Stimulated activated naive CD4-positive, alpha-beta T cell (primary cell): ENCODE results near the gene TYRO3.
"Not testable (repeated sequence)": the region's sequence is repeated elsewhere in the genome, so short reads cannot be mapped to it uniquely, and the experiment has no call there.

Source experiments
- DNase-seq, 6 experiments: peaks; one replicate each; lab custom pipeline; 2025; lab: John Stamatoyannopoulos, UW

The TYRO3 gene

GRCh38 chr15:41554343-41554742 lies 4.7 kb upstream of the TYRO3 start:
- DNase-seq, result no peak

- DNase-seq, result no peak
These were observed 4.1 kb upstream of the TYRO3 start for GRCh38 chr15:41554915-41555314.

GRCh38 chr15:41556677-41557076 lies 2.3 kb upstream of the TYRO3 start:
- DNase-seq, result no peak

DNA sequence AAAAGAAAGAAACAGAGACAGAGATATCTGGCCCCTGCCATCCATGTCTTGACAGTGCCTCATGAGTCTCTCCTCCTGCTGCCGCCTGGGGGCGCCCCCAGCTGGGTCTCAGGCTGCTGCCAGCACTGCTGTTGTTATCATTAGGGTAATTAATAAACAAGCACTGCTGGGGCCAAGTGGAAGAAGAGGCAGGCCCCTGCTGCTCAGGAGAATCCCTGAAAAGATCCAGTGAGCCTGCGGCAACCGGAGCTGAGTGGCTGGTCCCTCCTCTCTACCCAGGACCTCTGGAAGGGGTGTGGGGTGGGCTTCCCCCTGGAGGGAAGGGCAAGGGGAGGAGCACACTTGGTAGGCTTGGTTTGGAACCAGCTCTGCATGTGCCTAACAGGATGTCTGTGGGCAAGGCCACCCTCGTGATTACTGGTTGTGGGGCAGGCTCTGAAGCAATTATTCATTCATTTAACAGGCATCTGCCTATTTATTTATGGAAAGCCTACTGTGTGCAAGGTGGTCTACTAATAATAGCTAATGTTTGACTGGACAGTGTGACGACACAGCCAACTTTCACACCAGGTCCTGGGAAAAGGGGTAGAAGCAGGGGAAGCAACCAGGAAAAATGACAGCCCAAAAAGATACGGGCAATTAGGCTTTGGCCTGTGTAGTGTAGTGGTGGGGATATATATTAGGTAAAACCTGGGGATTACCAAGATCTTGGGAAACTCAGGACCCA lies 1.2 kb upstream of the TYRO3 start:
- DNase-seq, result peak; percentile 50 to 88 (median 74)

DNA sequence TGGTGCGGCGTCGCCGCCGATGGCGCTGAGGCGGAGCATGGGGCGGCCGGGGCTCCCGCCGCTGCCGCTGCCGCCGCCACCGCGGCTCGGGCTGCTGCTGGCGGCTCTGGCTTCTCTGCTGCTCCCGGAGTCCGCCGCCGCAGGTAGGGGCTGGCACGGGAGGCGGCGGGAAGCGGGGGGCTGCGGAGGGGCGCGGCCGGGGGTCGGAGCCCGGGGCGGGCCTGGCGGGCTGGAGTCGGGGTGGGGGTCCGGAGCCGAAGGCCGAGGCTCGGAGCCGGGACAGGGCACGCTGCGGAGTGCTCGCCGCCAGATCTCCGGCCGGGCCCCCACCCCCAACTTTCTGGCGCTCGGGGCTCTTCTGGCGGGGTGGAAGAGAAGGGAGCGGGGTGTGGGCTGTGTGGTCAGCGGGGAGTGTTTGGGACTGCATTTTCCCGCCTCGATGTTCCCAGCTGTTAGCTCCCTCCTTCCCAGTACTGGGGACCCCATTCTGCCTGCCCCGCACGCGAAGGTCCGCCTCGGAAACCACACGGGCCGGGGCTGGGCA lies 299 bp downstream of the TYRO3 start:
- DNase-seq, result no peak

- no peak for DNase-seq
These were observed 1.5 kb downstream of the TYRO3 start for GRCh38 chr15:41560572-41560874.

DNA sequence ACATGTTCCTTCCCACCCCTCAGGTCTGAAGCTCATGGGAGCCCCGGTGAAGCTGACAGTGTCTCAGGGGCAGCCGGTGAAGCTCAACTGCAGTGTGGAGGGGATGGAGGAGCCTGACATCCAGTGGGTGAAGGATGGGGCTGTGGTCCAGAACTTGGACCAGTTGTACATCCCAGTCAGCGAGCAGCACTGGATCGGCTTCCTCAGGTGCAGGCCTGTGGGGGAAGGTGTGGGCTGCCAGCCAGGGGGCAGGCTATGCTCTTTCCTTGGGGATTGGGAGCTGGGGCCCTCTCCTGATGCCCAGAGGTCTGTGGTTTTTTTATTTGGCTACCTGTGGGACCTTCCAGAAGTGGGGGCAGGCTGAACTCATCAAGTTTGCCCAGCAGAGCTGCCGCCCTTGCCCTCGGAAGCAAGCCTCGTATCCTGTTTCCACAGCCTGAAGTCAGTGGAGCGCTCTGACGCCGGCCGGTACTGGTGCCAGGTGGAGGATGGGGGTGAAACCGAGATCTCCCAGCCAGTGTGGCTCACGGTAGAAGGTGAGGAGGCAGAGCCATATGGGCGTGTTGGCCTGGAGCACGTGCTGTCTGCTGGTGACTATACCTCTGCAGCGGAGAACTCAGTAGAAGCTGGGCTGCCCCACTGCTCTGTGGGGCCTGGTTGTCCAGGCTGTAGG lies 2.2 kb downstream of the TYRO3 start:
- DNase-seq, result no peak

- no peak for DNase-seq
These were observed 2.7 kb downstream of the TYRO3 start for GRCh38 chr15:41561777-41562145.

GRCh38 chr15:41562244-41562643 lies 3.2 kb downstream of the TYRO3 start:
- DNase-seq, result no peak

DNA sequence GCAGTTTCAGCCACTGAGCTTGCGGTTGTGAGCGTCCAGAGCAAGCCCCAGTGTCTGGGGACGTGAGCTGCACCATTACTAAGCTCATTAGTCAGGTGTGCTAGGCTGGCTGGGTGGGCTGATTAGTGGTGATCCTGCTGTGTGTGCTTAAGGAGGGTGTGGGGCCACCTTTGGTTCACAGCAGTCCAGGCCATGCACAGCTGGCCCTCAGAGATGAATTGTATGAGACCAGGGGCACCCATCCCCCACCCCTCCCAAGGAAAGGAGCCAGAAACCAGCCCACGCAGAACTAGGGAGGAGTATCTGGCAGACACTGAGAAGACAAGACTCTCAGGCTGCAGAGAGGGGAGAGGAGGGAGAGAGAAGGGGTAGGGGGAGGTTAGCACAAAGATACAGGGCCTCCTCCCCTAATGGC lies 3.8 kb downstream of the TYRO3 start:
- no peak for DNase-seq

DNA sequence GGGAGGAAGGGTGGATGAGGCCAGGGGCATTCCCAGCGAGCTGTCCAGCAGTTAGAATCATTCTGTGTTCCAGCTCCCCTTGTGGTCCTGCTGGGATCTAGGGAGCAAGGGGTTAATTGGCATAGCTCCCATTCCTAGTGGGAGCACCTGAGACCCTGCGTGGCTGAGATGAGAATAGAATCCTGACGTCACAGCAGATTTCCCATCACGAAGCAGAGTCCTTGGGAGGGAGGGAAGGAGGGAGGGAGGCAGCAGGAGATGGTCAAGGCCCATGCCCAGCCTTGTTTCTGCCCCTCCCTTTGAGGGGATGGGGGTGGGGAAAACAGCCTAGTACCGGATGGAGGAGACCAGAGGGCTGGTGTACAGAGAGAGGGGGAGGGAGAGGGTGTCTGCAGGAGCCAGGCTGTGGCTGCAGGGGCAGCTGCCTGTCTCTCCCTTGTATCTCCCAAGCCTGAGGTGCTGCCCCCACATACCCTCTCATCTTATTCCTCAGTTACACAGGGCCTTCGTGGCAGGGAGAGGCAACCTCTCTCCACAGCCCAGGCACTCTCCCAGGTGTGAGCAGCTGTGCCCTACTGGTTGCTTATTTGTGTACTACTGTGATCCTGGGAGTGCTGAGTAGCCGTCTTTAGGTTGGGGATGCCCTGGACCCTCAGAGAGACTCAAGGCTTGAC lies 5.4 kb downstream of the TYRO3 start:
- no peak for DNase-seq

GRCh38 chr15:41564960-41565502 lies 6.0 kb downstream of the TYRO3 start:
- no peak for DNase-seq

DNA sequence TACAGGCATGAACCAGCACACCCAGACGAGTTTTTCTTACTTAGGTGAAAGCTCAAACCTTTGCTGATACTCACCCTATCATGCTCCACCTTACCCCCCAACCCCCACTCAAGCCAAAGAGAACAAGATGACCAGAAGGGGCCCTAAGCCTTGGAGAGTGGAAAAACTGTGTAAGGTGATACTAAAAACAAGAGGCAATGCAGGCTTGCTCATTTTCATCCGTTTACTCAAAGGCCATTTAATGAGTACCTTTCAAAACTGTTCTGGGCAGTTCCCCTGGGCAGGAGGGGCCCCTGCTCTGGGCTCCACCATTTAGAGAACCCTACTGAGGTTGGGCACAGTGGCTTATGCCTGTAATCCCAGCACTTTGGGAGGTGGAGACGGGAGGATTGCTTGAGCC lies 6.7 kb downstream of the TYRO3 start:
- DNase-seq, result no peak

- DNase-seq, result no peak
These were observed 7.3 kb downstream of the TYRO3 start for GRCh38 chr15:41566121-41566885.

GRCh38 chr15:41567261-41567660 lies 8.2 kb downstream of the TYRO3 start:
- DNase-seq, result no peak

DNA sequence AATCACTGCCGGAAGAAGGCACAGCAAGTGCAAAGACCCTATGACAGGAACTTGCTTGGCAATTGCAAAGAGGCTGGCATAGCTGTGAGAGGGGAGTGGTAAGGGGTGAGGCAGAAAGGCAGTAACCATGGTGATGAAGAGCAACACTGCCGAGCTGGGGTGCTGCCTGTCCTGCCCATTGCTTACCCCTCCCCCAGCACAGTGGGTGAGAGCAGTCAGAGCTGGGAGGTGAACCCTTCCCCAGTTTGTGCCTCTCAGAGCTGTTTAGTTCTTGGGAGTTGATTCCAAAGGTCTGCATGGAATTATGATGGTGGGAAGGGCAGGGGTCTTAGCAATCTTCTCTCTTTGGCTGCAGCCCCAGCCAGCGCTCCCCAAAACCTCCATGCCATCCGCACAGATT lies 8.8 kb downstream of the TYRO3 start:
- DNase-seq, result no peak

DNA sequence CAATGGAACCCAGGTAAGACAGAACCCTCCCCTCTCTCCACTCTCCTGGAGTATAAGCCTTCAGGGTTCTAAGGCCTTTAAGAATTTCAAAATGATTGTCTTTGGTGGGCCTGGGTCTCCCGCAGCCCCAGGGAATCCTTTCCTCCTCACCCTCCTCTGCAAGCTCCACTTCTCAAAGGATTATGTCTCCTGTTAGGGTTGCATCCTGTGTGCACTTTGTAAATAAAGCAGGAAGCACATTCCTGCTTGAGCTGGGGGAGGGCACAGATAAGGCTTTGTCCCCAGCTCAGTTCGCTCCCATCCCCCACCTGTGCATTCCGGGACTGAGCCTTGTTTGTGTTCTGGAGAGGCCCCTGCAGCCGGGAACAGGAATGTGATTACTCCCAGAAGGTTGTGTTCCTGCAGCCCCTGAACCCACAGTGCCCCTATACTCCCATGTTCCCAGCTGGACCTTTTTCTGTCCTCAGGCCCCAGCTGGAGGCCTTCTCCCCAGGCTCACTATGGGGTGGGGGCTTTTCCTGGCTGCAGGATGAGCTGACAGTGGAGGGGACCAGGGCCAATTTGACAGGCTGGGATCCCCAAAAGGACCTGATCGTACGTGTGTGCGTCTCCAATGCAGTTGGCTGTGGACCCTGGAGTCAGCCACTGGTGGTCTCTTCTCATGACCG lies 9.5 kb downstream of the TYRO3 start:
- no peak for DNase-seq

- not testable (repeated sequence) for DNase-seq
These were observed 10.2 kb downstream of the TYRO3 start for GRCh38 chr15:41569232-41569631.

GRCh38 chr15:41570764-41571163 lies 11.8 kb downstream of the TYRO3 start:
- DNase-seq, result no peak

DNA sequence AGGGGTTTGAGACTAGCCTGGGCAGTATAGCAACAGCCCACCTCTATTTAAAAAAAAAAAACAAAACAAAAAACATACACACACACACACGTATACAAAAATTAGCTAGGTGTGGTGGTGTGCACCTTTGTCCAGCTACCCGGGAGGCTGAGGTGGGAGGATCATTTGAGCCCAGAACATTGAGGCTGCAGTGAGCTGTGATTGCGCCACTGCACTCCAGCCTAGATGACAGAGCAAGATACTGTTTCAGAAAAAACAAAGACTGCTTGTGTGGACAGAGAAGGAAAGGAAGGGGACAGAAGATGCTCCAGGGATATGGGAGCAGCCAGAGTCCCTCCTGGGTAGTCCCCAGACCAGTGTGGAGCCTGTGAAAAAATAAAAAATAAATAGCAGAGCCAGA lies 12.9 kb downstream of the TYRO3 start:
- no peak for DNase-seq

DNA sequence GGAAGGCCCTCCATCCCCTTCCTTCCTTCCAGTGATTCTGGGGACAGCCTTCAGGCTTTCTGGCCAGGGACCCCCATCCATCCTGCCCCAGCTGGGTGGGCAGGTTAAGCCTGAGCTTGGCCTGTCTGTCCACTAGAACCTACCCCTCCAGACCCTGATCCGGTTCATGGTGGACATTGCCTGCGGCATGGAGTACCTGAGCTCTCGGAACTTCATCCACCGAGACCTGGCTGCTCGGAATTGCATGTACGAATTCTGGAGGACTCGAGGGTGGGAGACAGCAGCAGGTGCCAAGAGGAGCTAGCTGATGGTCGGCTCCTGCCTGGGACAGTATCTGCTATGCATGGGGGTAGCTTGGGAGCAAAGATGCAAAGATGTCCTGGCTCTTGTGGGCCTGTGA lies 13.9 kb downstream of the TYRO3 start:
- DNase-seq, result no peak

DNA sequence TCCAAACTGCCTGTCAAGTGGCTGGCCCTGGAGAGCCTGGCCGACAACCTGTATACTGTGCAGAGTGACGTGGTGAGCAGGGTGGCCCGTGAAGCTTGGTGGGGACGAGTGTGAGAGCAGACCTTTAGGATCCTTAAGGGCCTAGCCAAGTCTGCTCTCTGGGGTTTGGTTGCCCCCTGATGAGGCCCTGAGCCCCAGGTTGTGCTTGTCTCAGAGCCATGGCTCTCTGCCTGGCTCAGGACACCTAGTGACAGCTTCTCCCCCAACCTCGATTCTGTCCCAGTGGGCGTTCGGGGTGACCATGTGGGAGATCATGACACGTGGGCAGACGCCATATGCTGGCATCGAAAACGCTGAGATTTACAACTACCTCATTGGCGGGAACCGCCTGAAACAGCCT lies 14.4 kb downstream of the TYRO3 start:
- no peak for DNase-seq
